Stimulated activated CD8-positive, alpha-beta memory T cell treated with anti-CD3 and anti-CD28 coated beads, Interleukin-12 subunit alpha, Interleukin-12 subunit beta, amount 100 ng/mL, for 1 hour (primary cell): ENCODE data around the gene ANGPTL7.
"Not testable (repeated sequence)": the region's sequence is repeated elsewhere in the genome, so short reads cannot be mapped to it uniquely, and the experiment has no call there.

Experiments used
- DNase-seq: peaks from one replicate; pipeline ENCODE4 v3.0.0-alpha.2; 2020; ENCODE audit warnings: low read depth

Gene ANGPTL7, protein sequence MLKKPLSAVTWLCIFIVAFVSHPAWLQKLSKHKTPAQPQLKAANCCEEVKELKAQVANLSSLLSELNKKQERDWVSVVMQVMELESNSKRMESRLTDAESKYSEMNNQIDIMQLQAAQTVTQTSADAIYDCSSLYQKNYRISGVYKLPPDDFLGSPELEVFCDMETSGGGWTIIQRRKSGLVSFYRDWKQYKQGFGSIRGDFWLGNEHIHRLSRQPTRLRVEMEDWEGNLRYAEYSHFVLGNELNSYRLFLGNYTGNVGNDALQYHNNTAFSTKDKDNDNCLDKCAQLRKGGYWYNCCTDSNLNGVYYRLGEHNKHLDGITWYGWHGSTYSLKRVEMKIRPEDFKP

DNA sequence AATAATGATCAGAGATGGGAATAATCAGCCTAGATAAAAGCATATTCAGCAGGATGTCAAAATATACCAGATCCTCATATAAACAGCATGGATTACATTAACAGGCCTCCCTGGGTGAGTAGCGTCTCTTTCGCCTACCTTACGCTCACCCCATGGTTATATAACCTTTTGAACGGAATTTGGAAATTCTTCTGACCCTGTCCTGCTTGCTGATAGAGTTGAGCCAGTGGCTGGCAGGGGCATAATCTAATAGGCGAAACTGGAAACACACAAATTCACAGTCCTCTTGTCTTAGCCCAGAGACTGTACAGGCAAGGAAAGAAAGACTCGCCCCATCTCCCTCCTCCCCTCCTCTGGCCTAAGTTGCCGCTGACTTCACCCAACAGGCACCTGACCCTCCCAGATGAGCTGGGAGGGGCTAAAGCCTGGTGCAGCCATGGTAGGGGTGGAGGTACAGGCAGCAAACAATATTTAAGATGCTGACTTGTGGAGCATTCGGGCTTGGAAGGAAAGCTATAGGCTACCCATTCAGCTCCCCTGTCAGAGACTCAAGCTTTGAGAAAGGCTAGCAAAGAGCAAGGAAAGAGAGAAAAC lies at the start of gene ANGPTL7:
TSS of gene ANGPTL7 (plus strand) at position 498 of the 594 bp plus-strand sequence. CDS start 225 bp downstream, outside the sequence.
- no peak for DNase-seq

DNA sequence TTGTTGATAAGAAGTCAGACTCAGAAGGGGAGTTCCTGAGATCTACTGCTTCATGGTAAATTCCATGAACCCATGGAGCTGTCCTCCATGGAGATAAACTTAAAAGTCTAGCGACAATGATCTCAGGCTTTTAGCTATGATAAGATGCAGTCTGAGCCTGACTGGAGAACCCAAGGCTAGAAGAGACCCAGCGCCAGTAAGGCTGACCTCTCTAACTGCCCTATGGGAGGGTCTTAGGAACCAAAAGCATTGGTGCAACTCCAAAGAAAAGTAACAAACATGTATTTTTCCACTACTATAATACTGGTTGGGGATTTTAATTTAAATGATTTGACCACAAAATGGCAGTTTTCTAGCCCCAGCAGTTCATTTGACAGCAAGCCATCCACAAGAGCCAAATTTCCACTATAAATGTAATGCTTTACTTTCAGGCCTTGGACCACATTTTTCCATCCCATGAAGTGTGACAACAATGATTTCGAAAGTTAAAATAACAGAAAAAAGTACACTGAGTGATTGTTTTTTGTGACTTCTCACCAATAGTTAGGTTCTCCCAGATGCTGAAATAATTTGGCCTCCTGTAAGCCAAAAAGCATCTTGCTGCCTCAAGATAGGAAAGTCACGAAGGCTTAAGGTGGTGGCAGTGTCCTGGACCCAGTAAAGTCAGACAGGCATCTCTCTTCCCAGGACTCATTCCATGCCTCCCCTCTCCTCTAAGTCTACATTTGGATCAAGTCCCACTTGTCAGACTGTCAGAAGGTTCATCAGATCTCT lies 46.4 kb upstream of the ANGPTL7 start:
- DNase-seq = no peak

DNA sequence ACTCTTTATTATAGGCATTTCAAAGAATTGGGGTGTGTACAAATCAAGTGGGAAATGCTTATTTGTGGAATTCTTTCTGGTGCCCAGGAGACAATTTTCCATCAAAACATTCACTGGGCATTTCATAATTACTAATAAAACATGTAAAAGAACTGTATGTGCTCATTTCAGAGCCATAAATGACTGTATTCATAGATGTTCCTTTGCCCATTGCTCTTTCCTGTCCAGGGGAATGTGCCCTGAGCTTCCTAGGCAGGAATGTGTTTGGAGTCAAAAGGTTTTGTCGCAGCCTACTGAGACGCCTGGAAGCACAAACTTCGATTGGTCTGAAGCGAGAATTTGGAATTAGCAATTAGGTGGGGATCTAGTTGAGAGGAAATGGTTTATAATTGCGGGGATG lies 45.8 kb upstream of the ANGPTL7 start:
- DNase-seq = no peak

DNA sequence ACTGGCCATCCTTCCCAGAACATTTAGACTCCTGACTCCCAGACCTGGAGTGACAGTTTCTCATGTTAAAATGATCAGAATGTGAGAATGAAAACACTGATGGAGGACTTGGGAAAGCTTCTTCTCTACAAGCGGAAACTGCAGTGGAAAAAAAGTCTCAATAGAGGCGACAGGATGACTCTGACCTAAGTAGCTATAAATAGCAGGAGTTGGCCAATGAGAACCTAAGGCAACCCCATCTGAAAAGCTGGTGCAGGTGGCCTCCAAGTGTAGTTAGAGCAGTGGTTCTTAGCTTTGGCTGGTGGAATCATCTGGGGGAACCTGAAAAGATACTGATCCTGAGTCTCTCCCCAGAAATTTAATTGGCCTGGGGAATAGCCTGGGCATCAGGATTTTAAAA lies 45.2 kb upstream of the ANGPTL7 start:
- no peak for DNase-seq

DNA sequence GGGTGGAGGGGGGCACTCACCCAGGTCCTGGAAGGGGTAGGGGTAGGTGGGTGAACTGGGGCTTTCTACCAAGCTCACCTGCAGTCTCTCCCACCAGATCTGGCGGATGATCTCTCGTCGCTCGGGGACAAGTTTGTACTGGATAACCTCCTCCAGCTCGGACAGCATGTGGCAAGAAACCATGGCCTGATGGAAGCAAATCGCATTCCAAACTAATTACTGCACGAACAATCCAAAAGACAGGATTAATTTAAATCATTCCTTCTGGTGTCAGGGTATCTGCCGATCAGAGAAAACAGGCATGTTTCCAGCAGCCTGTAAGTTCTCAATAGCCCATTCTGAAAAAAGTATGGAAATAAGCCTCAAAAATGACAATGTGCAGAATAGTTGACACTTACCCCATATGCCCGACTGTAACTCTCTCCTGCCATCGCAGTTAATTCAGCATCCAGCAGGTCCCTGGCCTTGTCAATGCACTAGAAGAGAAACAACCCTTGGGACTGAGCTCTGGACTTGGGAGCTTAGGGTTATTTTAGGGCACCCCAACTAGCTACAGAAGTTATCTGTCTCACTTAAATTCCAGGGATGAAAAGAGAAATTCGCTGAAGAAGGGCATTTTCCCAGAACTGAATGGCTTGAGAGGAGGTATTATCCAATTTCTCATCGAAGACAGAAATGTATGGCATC lies 44.4 kb upstream of the ANGPTL7 start:
- DNase-seq = no peak

DNA sequence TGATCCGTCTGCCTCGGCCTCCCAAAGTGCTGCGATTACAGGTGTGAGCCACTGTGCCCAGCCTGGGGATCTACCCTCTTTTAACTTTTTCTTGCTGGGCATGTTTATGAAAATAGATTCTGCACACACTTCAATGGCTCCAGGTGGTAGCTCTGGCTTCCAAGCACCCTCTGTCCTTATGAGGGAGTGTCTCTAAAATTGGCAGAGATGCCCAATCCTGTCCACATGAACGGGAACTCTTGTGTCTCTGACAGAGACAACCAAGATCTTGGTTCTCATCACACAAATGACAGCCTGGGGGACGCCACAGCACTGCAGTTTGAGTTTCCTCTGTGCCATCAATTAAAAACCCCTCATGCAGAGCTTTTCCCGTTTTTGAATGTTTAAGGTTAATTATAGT lies 43.4 kb upstream of the ANGPTL7 start:
- DNase-seq = no peak

DNA sequence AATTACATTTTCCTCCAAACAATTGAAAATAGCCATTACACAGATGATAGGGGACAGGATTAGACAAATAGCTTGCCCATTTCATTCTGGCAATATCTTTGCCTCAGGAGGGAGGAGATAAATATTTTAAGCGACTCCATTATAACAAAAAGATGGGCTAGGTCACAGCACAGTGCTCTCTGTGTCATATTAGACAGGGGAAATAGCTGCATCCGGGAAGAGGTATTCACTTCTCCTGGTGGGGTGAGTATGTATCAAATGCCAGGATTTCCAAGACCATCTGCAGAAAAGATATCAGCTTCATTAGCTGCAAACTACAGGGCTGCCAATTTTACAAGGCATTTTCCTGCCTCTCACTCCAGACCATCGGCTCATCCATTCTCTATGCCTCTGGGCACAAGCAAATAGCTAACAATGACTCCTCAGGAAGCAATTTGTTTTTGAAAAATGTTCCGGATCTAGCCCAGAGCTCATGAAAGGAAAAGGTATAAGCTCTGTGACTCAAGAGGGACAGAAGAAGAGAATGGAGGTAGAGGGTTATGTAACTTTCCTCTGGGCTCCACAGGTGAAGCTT lies 41.9 kb upstream of the ANGPTL7 start:
- DNase-seq = no peak

DNA sequence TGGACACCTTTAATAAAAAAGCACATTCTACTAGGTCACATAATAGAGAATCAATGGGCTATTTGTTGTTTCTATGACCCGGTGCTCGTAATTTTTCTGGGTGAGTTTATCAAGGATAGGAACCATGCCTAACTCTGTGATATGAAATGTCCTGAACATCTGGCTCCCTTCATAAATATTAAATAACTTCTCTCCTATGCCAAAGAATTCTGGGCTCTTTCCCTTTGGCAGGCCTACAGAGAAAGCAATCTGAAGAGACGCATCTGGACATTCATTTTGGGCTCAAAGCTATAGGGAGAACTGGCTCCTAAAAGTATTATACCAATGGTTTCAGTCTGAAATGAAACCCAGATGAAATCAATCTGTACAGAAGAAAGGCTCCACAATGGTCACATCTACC lies 38.8 kb upstream of the ANGPTL7 start:
- no peak for DNase-seq

DNA sequence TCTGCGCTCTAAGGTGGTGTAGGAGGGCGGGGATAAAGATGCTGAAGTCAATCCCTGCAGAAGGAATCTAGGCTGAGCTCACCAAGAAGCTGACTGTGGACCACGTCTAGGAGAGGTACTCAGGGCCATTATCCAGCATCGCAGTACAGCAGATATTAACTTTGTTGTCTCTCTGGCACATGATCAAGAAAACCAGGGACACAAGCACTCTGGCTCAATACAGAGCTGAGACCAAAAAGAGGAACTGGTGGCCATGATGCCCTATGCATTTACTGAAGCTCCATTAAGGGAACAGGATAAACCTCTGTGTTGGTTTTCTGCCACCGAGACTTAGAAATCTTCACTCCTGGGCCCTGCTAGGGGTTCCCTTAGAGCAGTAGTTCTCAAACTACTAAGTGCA lies 38.0 kb upstream of the ANGPTL7 start:
- DNase-seq = no peak

DNA sequence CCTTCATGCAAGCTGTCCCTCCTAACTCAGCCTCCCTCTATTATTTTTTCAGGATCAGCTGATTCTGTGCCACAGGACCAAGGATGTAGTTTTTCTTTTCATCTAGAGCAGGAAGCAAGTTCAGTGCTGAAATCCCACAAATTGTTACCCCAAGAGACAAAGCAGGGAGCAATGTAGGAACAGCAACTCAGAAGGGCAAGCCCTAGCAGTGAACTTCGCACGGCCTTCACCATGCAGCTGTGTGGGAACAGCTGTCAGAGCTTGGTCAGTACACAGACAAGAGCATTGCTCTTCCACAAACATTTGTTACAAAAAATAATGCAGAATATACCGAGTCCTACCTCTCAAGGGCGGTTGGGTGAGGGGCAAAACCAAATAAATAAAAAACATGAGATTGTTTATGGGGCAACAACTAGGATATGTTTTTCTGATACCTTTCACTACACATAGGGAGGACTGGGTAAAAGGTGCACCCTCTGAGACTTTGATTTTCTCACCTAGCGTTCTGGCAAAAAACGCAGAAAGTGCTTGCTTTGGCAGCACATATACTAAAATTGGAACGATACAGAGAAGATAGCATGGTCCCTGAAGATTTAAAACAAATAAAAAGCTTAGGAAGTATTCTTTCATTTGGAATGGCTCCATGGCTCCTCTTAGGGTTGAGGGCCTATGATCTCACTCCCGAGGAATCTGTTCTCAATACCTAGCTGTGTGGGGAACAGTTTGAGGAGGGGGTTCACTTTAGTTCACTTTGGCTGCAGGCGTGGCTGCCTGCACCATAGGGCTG lies 37.1 kb upstream of the ANGPTL7 start:
- DNase-seq = no peak

DNA sequence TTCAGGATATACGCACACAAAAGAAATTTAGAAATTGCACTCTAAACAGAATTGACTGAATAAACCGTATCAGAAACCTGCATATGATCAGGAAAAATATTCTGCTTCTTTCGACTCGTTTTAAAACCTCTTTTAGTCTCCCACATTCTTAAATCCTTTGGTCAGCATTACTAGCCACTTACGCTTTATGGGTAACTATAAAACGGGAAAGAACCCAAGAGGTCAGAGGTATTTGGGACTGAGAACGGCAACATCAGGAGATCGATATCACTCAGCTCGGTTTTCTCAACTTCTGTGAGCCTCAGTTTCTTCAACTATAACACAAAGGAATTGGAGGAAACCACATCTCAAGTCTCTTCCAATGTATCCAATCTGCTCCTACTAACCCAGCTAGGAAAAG lies 36.4 kb upstream of the ANGPTL7 start:
- DNase-seq = no peak

DNA sequence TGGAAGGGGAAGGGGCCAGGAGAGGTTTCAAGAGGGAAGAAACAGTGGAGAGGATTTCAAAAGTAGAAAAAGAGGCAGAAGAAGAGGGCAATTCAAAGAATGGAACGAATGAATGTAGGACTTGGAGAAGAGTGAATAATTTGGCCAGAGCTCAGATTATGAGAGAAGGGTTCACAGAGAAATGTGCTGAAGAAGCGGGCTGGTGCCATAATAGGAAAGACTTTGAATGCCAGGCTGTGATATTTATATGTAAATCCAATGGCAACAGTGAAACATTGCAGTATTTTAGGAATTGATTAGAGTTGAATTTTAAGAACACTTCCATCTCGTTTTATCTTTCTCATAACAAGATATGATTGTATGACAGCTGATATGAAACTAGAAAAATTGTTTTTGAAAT lies 36.0 kb upstream of the ANGPTL7 start:
- no peak for DNase-seq

DNA sequence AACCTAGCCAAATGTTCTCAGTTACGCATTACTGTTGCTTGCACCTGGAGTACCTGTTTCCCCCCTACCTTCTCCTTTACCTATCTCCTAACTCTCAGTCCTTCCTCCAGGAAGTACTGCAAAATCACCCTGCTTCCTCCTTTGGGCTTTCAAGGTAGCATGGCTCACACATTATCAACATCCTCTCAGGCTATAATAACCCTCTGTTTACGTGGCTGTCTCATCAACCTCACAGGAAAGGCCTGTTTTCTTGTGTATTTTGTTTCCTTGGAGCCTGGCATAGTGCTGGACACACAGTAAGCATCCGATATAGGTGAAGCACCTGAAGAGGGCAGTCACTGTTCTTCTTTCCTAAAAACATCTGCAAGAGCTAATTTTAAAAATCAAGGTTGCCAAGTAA lies 32.7 kb upstream of the ANGPTL7 start:
- DNase-seq = no peak

DNA sequence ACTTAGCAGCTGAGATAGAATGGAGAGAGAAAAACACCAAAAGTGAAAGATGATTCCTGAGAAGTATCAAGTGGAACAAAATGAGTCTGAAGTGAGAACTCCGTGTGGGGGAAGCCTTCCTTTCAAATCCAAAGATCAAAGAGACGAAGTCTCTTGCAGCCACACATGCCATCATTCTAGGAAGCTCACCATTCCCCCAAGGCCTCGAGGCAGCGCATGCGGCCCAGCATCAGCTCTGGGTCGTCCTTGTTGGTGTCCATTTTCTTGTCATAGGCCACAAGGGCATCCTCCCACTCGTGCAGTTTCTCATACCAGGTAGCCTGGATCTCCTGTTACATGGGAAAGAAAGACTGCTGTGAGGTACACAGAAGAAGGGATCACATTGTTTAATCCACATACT lies 32.2 kb upstream of the ANGPTL7 start:
- DNase-seq = no peak

DNA sequence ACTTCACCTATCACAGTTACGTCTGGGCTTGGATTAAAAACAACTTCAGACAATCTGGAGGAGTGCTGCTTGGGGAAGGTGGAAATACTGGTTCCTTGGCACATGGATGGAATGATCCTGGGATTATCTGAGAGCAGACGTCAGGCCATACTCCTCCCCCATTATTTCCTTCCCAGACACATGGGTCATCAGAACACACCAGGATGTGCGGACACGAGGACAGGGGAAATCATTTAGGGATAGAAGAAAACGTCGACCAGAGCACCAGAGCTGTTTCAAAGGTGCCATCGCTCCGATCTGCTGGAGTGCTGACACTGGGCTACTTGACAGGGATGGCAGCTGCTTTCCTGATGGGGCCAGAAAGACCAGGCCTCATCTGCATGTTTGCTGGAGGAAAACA lies 31.8 kb upstream of the ANGPTL7 start:
- DNase-seq = no peak

DNA sequence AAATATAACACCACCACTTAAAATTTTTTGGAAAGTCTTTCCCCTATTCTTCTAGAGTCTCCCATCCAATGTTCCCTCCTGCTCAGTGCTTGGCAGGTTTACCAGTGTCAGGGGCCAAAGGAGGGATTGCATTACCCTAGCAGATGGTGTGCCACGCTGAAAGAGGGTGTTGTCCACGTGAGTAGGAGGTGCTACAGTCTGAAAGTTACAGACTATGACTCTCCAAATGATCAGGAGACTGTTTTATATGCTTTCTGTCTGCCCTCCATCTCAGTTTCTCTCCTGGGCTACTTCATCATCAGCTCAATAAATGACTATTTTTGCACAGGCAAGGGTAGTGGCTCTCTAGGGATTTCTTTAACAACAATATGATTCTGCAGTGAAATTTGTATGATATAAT lies 31.3 kb upstream of the ANGPTL7 start:
- DNase-seq = no peak

DNA sequence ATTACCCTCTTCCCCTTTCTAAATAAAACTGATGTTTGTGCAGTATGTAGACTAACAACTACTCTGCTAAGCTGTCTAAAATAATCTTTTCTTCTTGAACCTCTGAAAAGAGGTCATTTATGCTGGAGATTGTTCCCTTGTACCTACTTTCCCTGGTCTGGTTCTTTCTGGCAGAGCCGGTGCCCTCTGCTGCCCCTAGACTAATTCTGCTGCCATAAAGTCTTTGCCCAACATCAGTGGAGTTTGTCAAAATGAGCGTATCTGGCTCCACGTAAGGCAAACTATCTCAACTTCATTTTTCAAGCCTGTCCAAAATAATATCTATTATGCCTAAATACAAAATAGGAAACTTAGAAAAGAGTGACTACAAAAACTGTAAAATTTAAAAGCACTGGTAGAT lies 30.9 kb upstream of the ANGPTL7 start:
- no peak for DNase-seq

DNA sequence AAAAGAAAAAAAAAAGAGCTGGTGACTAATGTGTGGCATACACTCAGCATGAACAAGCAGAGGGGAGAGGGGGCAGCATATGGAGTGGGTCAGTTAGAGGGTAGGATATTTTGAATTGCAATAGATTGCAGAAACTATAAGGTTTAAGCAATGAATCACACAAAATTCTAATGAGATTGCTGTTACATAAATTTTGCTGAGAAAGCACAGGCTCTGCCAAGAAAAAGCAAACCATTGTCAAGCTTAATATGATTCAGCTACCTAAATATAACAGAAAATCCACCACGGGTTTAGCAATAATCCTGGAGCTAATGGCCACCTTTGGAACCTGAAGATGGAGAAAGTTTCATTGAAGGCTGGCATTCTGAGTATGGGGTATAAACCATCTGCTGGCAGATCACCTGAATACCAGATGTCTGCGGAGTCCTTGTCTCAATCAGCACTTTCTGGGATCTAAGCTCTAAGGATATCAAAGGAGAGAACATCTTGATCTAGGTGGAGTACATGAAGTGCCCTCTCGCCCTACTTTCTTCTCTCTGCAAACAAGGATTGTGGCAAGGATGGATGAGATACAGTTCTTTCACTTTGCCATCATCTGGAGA lies 30.3 kb upstream of the ANGPTL7 start:
- no peak for DNase-seq

DNA sequence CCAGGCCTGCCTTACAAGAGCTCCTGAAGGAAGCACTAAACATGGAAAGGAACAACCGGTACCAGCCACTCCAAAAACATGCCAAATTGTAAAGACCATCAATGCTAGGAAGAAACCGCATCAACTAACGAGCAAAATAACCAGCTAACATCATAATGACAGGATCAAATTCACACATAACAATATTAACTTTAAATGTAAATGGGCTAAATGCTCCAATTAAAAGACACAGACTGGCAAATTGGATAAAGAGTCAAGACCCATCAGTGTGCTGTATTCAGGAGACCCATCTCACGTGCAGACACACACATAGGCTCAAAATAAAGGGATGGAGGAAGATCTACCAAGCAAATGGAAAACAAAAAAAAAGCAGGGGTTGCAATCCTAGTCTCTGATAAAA lies 26.4 kb upstream of the ANGPTL7 start:
- DNase-seq = not testable (repeated sequence)

DNA sequence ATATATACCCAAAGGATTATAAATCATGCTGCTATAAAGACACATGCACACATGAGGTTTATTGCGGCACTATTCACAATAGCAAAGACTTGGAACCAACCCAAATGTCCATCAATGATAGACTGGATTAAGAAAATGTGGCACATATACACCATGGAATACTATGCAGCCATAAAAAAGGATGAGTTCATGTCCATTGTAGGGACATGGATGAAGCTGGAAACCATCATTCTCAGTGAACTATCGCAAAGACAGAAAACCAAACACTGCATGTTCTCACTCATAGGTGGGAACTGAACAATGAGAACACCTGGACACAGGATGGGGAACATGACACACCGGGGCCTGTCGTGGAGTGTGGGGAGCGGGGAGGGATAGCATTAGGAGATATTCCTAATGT lies 22.4 kb upstream of the ANGPTL7 start:
- DNase-seq = not testable (repeated sequence)

DNA sequence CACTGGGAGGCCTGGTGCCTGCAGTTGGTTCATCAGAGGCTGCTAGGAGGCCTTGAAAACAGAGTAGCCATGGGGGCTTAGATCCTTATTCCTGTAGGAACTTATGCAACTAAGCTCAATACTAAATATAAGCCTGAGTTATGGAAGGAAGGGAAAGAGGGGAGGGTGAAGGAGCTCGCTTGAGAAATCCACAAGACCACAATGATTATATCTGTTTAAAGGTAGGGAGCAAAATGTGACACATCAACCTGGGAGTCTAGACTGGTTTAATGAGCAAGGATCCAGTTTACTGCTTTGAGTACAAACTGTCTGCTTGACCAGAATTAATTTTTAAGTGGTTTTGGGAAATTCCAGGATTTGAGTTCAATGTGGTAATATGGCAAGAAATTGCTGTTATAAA lies 20.4 kb upstream of the ANGPTL7 start:
- no peak for DNase-seq
